ENCODE measurements around the gene NELFA. TPM values are rescaled to one million over a fixed set of nuclear protein-coding genes. Genes with fewer than 3 reads are reported as not detected.

NELFA gene
- total and polyA plus RNA-seq, 4 donors: 7.1 to 11.8 (median 9.3) TPM

GRCh38 chr4:1973661-1974060 is 35.1 kb downstream of the NELFA start:
- H3K27me3 ChIP-seq (ENCODE audit: control insufficient read depth in 4 of 4, insufficient read depth in 4 of 4, low read length in 3 of 4): no peaks in the 10 kb centered on the region

GRCh38 chr4:1973218-1973617 is 35.6 kb downstream of the NELFA start:
- no peaks in the 10 kb centered on the region for H3K9me3 ChIP-seq (ENCODE audit: control insufficient read depth in 4 of 4, low read length in 3 of 4)
- no peak overlapping the region for H3K4me3 ChIP-seq (ENCODE audit: low read depth in 1 of 3, low read length in 3 of 3)
- no peaks in the 10 kb centered on the region for H3K27me3 ChIP-seq (ENCODE audit: control insufficient read depth in 4 of 4, insufficient read depth in 4 of 4, low read length in 3 of 4)
- no peak overlapping the region for H3K9ac ChIP-seq (ENCODE audit: low read depth in 1 of 2, low read length in 2 of 2)
- no peak for DNase-seq (ENCODE audit: low spot score)
- no peaks in the 10 kb centered on the region for H3K4me1 ChIP-seq (ENCODE audit: control insufficient read depth in 4 of 4, insufficient read depth in 4 of 4, low read length in 3 of 4)
- H3K27ac ChIP-seq (ENCODE audit: low read depth in 1 of 2, low read length in 2 of 2): no peak overlapping the region
- 97% methylated on average over 12 of the region's 12 CpGs for WGBS
- peaks cover 10 to 39% (median 16%) of the 10 kb centered on the region in 4 donors for H3K36me3 ChIP-seq (ENCODE audit: control insufficient read depth in 4 of 4, insufficient read depth in 3 of 4, low read depth in 1 of 4, low read length in 3 of 4)
- TF ChIP-seq HNF4A (conservative IDR thresholded peaks at IDR 0.05): no peak
- no peak for TF ChIP-seq NR2F2 (IDR thresholded peaks at IDR 0.05)
- no peak for TF ChIP-seq REST (IDR thresholded peaks at IDR 0.05)
- TF ChIP-seq FOXA2 (IDR thresholded peaks at IDR 0.05): no peak
- no peak for TF ChIP-seq EGR1 (IDR thresholded peaks at IDR 0.05; ENCODE audit: low read depth in 2 of 2)
- no peak for TF ChIP-seq TAF1 (conservative IDR thresholded peaks at IDR 0.05)
- TF ChIP-seq YY1 (IDR thresholded peaks at IDR 0.05): no peak
- no peak for TF ChIP-seq FOXA1 (IDR thresholded peaks at IDR 0.05)
- no peak for TF ChIP-seq HNF4G (IDR thresholded peaks at IDR 0.05)
- TF ChIP-seq GABPA (IDR thresholded peaks at IDR 0.05 in 1 of 2, conservative IDR thresholded peaks at IDR 0.05 in 1 of 2): no peak
- no peak for TF ChIP-seq ZBTB33 (IDR thresholded peaks at IDR 0.05)
- TF ChIP-seq RAD21 (IDR thresholded peaks at IDR 0.05): no peak

More at GRCh38 chr4:1973661-1974060, 35.1 kb downstream of the NELFA start:
- Histone ChIP-seq H3K36me3 (ENCODE audit: control insufficient read depth in 4 of 4, insufficient read depth in 3 of 4, low read depth in 1 of 4, low read length in 3 of 4) (peaks cover 10 to 43% (median 17%) of the 10 kb centered on the region in 4 donors), H3K9ac (ENCODE audit: low read depth in 1 of 2, low read length in 2 of 2) (no peak overlapping the region), H3K9me3 (ENCODE audit: control insufficient read depth in 4 of 4, low read length in 3 of 4) (no peaks in the 10 kb centered on the region), H3K4me3 (ENCODE audit: low read depth in 1 of 3, low read length in 3 of 3) (no peak overlapping the region), H3K4me1 (ENCODE audit: control insufficient read depth in 4 of 4, insufficient read depth in 4 of 4, low read length in 3 of 4) (no peaks in the 10 kb centered on the region), H3K27ac (ENCODE audit: low read depth in 1 of 2, low read length in 2 of 2) (no peak overlapping the region)
- no peak for DNase-seq (ENCODE audit: low spot score)
- 95% methylated on average over 18 of the region's 18 CpGs for WGBS
- TF ChIP-seq ZBTB33 (IDR thresholded peaks at IDR 0.05): no peak
- TF ChIP-seq NR2F2 (IDR thresholded peaks at IDR 0.05): no peak
- TF ChIP-seq HNF4A (conservative IDR thresholded peaks at IDR 0.05): no peak
- no peak for TF ChIP-seq TAF1 (conservative IDR thresholded peaks at IDR 0.05)
- TF ChIP-seq JUND (IDR thresholded peaks at IDR 0.05): no peak
- no peak for TF ChIP-seq EGR1 (IDR thresholded peaks at IDR 0.05; ENCODE audit: low read depth in 2 of 2)
- no peak for TF ChIP-seq FOXA2 (IDR thresholded peaks at IDR 0.05)
- no peak for TF ChIP-seq SP1 (IDR thresholded peaks at IDR 0.05)
- no peak for TF ChIP-seq RXRA (IDR thresholded peaks at IDR 0.05)
